LHCN-M2 (cell line): ENCODE measurements around the gene KCNAB2. TPM values are rescaled to one million over a fixed set of nuclear protein-coding genes. Genes with fewer than 3 reads are reported as not detected.

Experiments used
- DNase-seq: peaks from one replicate; pipeline ENCODE4 v3.0.0-alpha.2; 2012; ENCODE audit warnings: low read depth
- total RNA-seq: library from RNA; depleted of rRNA; stranded (reverse); fragments of >200 nt; gene quantifications from 2 replicates; pipeline ENCODE4 v1.2.3, GENCODE V29; 2014

The KCNAB2 gene
- total RNA-seq, 1 experiment from 2014 or later: 1.0 TPM

- DNase-seq: no peak
These were observed 50.8 kb downstream of the KCNAB2 start for GRCh38 chr1:6096243-6097116.

- no peak for DNase-seq
These were observed 51.5 kb downstream of the KCNAB2 start for GRCh38 chr1:6097117-6097595.

GRCh38 chr1:6097824-6098223, 52.1 kb downstream of the KCNAB2 start:
- DNase-seq: no peak

GRCh38 chr1:6098303-6099215, 52.9 kb downstream of the KCNAB2 start:
- DNase-seq: peak; percentile 8

GRCh38 chr1:6099297-6099696, 53.6 kb downstream of the KCNAB2 start:
- no peak for DNase-seq

- DNase-seq: no peak
These were observed 54.4 kb downstream of the KCNAB2 start for GRCh38 chr1:6099787-6100765.

- DNase-seq: no peak
These were observed 55.4 kb downstream of the KCNAB2 start for GRCh38 chr1:6100861-6101783.

- DNase-seq: no peak
These were observed 56.3 kb downstream of the KCNAB2 start for GRCh38 chr1:6101826-6102531.

- no peak for DNase-seq
These were observed 56.8 kb downstream of the KCNAB2 start for GRCh38 chr1:6102532-6102845.

GRCh38 chr1:6103111-6103853, 57.6 kb downstream of the KCNAB2 start:
- DNase-seq: no peak

GRCh38 chr1:6103854-6104530, 58.3 kb downstream of the KCNAB2 start:
- no peak for DNase-seq

GRCh38 chr1:6104631-6105030, 58.9 kb downstream of the KCNAB2 start:
- no peak for DNase-seq

- DNase-seq: no peak
These were observed 59.6 kb downstream of the KCNAB2 start for GRCh38 chr1:6105218-6105679.

- no peak for DNase-seq
These were observed 60.1 kb downstream of the KCNAB2 start for GRCh38 chr1:6105763-6106162.

GRCh38 chr1:6106321-6106731, 60.6 kb downstream of the KCNAB2 start:
- DNase-seq: no peak

GRCh38 chr1:6106977-6107376, 61.3 kb downstream of the KCNAB2 start:
- DNase-seq: no peak

GRCh38 chr1:6107409-6108356, 62.0 kb downstream of the KCNAB2 start:
- DNase-seq: no peak
